Activated naive CD8-positive, alpha-beta T cell treated with anti-CD3 and anti-CD28 coated beads, Interleukin-2, amount 50 U/mL, for 16 hours (primary cell): Measurements from ENCODE around the gene ST8SIA1.

Source experiments
- DNase-seq: peaks from one replicate; pipeline ENCODE4 v3.0.0-alpha.2; 2020; ENCODE audit warnings: low read depth, low spot score

The ST8SIA1 gene

GRCh38 chr12:22283006-22283506 is 51.5 kb downstream of the ST8SIA1 start:
- no peak for DNase-seq

DNA sequence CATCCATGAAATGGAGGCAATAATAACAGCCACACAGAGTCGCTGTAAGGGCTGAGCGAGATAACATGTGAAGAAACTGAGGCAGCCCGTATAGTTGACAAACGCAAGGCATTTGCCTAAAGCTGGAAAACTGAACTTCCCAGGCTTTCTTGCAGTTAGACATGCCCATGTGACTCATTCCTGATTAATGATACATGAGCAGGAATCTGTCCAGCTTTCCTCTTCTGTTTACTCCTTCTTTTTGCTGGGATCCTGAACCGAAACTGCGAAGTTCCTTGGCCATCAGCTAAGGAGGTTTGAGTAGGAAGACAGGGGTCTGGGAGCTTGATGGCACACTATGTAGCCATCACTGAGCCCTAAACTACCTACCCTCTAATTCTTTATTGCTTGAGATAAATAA is 52.2 kb downstream of the ST8SIA1 start:
- no peak for DNase-seq

DNA sequence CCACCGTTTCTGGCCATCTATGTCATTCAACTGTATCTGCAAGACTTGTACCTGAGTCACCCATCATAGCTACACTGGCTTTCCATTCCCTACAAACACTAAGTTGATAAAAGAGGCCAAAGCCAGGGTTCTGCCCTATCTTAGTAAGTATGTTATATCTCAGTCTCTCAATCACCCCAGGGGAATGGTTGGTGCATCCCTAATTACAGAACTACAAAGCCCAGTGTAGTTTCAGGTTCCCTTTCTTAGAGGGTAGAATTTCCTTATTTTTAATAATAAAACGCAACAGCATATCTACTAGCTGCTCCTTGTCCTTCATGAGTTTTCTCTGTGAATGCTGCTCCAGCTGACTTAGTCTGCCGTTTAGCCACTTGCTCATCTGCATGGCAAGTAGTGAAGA is 57.6 kb downstream of the ST8SIA1 start:
- no peak for DNase-seq

DNA sequence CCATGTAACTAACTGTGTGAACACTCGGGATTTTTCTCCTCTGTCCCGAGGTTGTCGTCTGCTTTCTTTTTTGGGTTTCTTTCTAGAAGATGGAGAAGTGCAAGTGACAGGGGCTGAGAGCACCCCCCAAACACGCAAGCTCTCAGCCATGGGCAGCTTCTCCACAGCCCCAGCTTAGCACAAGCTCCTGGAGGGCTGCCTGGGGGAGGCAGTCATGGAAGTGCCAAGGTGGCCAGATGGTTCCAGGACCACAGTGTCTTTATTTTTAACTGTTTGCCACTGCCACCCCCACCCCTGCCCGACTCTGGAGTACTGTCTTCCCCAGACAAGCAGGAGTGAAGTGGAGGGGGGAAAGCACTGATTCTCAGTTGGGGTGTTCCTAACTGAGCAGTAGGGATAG is 58.2 kb downstream of the ST8SIA1 start:
- DNase-seq: no peak

DNA sequence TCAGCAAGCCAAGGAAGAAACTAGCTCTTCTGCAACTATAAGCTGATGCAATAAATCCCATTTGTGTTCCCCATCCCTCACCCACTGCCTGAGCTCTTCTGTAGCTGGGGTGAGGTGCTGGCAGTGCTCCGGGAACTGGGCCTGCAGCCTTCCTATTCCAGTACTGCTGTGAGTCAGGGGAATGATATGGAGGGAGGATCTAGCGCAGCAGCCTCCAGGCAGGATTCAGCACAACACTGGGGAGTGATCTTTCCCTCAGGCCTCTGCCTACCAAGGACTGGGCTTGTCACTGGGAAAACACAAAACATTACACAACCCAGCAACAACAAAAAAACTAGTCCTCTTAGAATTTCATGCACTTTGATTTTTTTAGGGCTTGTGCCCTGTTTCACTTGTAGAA is 58.7 kb downstream of the ST8SIA1 start:
- DNase-seq: no peak

DNA sequence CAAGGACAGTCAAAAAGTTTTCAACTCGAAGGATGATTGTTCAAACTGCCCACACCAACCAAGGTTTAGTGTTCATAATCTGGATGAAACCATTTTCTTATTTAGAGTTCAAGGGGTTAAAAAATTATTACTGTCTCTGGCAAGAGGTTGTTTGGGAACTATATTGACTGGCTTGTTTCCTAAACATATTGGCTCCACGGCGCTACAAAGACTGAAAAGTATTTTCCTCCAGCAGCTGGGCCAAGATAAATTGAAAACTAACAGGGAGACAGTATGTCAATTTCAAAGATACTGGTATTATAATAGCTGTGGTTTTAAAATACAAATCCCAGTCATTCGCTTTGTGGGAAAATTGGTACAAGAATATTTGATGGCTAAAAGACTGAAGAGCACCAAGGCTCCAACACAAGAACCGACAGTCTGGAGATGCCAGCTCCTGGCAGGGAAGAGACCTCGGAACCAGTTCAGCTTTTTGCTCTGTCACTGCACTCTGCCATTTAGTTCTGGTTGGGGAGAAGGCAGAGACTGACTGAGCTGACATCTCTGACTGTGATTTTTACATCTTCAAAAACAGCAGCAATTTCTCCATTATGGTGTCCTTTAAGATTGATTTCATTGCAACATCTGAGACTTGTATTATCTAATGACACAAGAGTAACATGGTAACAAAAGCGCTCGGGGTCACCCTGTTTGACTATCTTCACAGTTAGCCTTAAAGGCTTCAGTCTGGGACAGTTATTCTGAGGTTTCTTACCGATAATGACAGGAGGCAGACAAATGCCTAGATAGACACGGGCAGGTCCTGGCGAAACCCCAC is 62.0 kb downstream of the ST8SIA1 start:
- no peak for DNase-seq

GRCh38 chr12:22271023-22271422 is 63.5 kb downstream of the ST8SIA1 start:
- no peak for DNase-seq

DNA sequence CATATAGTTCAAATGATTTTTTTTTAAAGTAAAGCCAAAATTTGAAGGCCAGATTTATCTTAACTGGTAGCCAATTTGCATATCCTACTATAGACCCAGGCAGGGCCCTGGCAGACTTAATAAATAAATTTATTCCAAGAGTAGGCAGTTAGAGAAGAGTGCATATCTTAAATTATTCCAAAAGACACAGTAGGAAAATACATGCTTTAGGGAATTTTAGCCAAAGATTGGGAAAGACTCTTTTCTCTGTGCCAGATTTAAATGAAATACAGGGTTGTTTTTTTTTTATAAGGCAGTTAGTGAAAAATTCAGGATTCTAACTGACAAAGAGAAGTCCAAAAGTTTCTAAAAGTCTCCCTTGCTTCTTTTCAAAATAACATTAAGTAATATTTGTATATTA is 65.5 kb downstream of the ST8SIA1 start:
- DNase-seq: no peak

DNA sequence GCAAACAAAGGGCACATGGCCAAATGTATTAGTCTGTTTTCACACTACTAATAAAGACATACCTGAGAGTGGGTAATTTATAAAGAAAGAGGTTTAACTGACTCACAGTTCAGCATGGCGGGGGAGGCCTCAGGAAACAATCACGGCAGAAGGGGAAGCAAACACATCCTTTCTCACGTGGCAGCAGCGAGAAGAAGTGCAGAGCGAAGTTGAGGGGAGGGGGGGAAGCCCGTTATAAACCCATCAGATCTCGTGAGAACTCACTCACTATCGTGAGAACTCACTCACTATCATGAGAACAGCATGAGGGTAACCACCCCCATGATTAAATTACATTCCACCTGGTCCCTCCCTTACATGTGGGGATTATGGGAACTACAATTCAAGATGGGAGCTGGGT is 66.1 kb downstream of the ST8SIA1 start:
- no peak for DNase-seq

- no peak for DNase-seq
Measured at GRCh38 chr12:22266101-22266500, 68.4 kb downstream of the ST8SIA1 start.

DNA sequence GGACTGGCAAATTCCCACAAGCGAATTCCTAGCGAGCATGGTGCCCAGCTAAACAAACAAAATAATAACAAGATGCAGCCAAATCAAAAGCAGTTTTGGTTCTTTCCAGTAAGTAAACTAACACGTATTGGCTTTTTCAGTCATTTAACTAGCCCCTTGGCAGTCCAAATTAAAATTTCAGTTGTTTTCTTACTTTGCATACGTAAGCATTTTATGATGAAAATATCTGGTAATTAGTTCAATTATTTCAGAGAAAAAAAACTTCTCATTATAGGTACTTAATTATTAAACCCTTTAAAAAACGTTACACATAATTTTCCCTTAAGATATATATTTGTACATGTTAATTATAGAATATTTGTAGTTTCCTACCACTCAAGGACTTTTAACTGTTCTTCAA is 70.1 kb downstream of the ST8SIA1 start:
- DNase-seq: no peak

- DNase-seq: no peak
Measured at GRCh38 chr12:22262309-22262708, 72.2 kb downstream of the ST8SIA1 start.

DNA sequence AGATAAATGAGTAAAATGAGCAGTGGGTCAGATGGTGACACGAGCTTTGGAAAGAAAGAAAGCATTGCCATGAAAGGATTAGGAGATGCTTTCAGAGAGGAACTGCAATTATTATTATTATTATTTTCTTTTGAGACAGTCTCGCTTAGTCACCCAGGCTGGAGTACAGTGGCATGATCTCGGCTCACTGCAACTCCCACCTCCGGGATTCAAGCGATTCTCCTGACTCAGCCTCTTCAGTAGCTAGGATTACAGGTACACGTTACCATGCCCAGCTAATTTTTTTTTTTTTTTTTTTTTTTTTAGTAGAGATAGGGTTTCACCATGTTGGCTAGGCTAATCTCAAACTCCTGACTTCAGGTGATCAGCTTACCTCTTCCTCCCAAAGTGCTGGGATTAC is 77.4 kb downstream of the ST8SIA1 start:
- DNase-seq: no peak

- DNase-seq: no peak
Measured at GRCh38 chr12:22256605-22257004, 77.9 kb downstream of the ST8SIA1 start.

DNA sequence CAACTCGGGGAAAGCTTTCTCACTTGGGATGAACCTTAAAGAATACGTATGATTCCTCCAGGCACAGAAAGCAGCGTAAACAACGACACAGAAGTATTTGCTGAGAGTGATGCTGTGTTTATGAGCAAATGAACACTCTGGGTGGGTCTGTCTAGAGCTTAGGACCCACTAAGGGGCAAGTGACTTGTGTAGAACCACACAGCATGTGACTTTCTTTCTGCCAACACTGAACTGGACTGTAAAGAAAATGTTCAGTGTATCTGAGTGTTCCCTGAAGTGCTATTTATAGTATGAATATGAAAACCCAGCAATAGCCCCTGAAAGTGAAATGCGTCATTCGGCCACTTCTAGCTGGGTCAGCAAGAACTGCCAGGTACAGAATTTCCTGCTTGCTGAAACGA is 78.5 kb downstream of the ST8SIA1 start:
- DNase-seq: no peak

DNA sequence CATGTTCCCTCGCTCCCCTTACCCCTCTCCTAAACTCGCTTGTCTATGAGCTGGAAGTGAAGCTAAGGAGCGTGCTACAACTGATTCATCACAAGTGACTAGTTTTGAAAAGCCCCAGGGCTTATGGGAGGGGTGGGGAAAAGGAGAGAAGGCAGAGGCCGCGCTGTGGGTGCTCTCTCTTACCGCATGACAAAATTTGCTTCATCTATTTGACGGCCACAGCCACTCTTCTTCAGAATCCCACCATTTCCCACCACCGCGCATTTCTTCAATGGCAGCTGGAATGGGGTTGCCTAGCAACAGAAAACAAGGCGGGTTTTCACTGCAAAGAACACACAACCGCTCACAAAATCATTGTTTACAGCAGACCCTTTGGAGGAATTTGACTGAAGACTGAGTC is 79.4 kb downstream of the ST8SIA1 start:
- no peak for DNase-seq

GRCh38 chr12:22254478-22254877 is 80.0 kb downstream of the ST8SIA1 start:
- DNase-seq: no peak

GRCh38 chr12:22252057-22252456 is 82.5 kb downstream of the ST8SIA1 start:
- no peak for DNase-seq

GRCh38 chr12:22250762-22251161 is 83.7 kb downstream of the ST8SIA1 start:
- no peak for DNase-seq

DNA sequence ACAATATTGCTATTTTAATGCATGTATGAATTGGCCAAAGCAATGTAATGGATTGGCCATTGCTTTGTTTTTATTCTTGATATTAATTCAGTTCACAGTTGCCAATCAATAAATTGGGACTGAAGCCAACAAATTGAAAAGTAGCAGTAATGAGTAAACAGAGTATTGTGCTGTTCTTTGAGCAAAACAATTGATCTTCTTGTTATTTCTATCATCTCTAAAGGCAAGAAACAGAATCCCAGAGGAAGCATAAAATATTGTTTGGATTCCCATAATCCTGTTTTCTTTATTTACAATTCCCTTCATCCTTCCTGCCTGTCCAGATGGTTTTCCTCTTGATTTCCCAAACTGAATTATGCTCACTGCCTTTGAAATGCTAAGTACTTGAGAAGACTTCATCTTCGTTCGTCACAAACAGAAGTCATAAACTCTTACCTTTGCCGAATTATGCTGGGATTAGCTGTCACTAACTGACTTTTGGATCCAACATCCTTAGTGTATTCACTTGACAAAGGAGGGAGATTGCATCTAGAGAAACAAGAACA is 85.9 kb downstream of the ST8SIA1 start:
- no peak for DNase-seq

DNA sequence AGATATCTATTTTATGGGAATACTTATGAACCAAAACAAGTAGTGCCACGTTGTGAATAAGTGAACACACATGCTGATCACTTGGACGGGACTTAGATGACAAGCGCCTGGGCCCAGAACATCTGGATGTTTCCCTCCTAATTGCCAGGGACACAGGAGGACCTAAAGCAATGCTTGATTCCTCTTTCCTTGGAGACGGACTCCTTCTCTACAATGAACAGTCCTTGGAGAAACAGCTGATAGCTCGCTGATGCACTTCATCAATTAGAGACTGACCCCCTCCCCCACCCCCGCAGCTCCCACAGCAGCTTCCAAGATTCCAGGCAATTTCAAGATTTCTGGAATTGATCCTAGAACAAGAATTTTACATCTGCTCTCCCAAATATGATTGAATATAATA is 86.4 kb downstream of the ST8SIA1 start:
- DNase-seq: no peak

GRCh38 chr12:22246217-22246846 is 88.2 kb downstream of the ST8SIA1 start:
- no peak for DNase-seq

GRCh38 chr12:22242726-22243125 is 91.8 kb downstream of the ST8SIA1 start:
- no peak for DNase-seq
